Stomach (tissue), 9 donors: ENCODE results near the gene FBXO8. TPM values are rescaled to one million over a fixed set of nuclear protein-coding genes. Genes with fewer than 3 reads are reported as not detected.
"Not testable (repeated sequence)": the region's sequence is repeated elsewhere in the genome, so short reads cannot be mapped to it uniquely, and the experiment has no call there.

Experiments
- DNase-seq, 2 donors: peaks; one replicate each; pipeline versions ENCODE4 v3.0.0 to v3.0.0-alpha.2; 2013 to 2019
- H3K27ac ChIP-seq, 5 donors: fragments of 200-600 bp in 4 of 5; sonication (generic) in 4 of 5; one replicate each; pipeline ENCODE4 v1.5.1; 2013 to 2019; ENCODE audit warnings: mild to moderate bottlenecking in 1 of 5, moderate library complexity in 1 of 5
- H3K27me3 ChIP-seq, 3 donors: fragments of 200-600 bp; sonication (generic); one replicate each; pipeline ENCODE4 v1.5.1; 2017 to 2019; ENCODE audit warnings: mixed run types in 1 of 3
- H3K36me3 ChIP-seq, 4 donors: fragments of 200-600 bp; sonication (generic); 1 replicate in 3 of 4; 2 replicates in 1 of 4; pipeline ENCODE4 v1.5.1; 2016 to 2019
- H3K4me1 ChIP-seq, 4 donors: fragments of 200-600 bp; sonication (generic); one replicate each; pipeline ENCODE4 v1.5.1; 2016 to 2019
- H3K4me3 ChIP-seq, 4 donors: fragments of 200-600 bp; sonication (generic) in 3 of 4; one replicate each; pipeline ENCODE4 v1.5.1; 2016 to 2019; ENCODE audit warnings: mild to moderate bottlenecking in 1 of 4
- H3K9me3 ChIP-seq, 4 donors: fragments of 200-600 bp; sonication (generic); one replicate each; pipeline ENCODE4 v1.5.1; 2016 to 2019
- EP300 ChIP-seq: sonication (generic); formaldehyde crosslinking; IDR thresholded peaks from one replicate; pipeline ENCODE4 v1.6.1; 2017; ENCODE audit warnings: antibody characterized with exemption
- POLR2A ChIP-seq, 4 donors: fragments of 450-650 bp; IDR thresholded peaks; one replicate each; pipeline ENCODE4 v1.6.1; 2016; ENCODE audit warnings: antibody characterized with exemption in 4 of 4, control low read depth in 2 of 4, mild to moderate bottlenecking in 1 of 4, moderate library complexity in 1 of 4
- POLR2AphosphoS5 ChIP-seq, 3 donors: sonication (generic); formaldehyde crosslinking; IDR thresholded peaks; one replicate each; pipeline ENCODE4 v1.6.1; 2016; ENCODE audit warnings: antibody characterized with exemption in 3 of 3
- WGBS, 5 donors: extraction: QIAGEN DNeasy Blood & Tissue Kit in 3 of 5; methylation state at CpG; one replicate each; pipeline versions ENCODE4 v1.1.5 to v1.1.7; 2013 to 2018; 5-methylcytosine and 5-hydroxymethylcytosine counted together
- intact Hi-C: fragments of 100-400 bp; cut with DNase I; formaldehyde crosslinking; loops from one replicate; pipeline ENCODE4 v1.15.1; 2023; ENCODE audit warnings: low total_unique reads
- polyA plus RNA-seq, 3 donors: library from polyadenylated mRNA; stranded (reverse); fragments of 200-250 nt; gene quantifications; one replicate each; pipeline ENCODE4 v1.2.3, GENCODE V29; 2013
- total RNA-seq, 5 donors: library from RNA; depleted of rRNA; stranded (reverse); fragments of >200 nt; gene quantifications; one replicate each; pipeline versions ENCODE4 v1.1.0 to v1.2.3, GENCODE V29; 2014 to 2016
- TF ChIP-seq, protein P1 (sequence below), 7 experiments: fragments of 450-650 bp in 4 of 7; fragments of 200-600 bp in 3 of 7; sonication (generic) in 3 of 7; IDR thresholded peaks; one replicate each; pipeline ENCODE4 v1.5.1; 2016 to 2019; ENCODE audit warnings: antibody characterized with exemption in 7 of 7, control low read depth in 2 of 7, mild to moderate bottlenecking in 1 of 7
- donor health status: healthy with polysubstance abuse.
- donor health status: Bipolar disorder and iron deficiency.
- donor health status: healthy.

The FBXO8 gene
- total and polyA plus RNA-seq, 8 donors, result 13.3 to 104 (median 23.3) TPM

GRCh38 chr4:174303687-174304086, 20.2 kb upstream of the FBXO8 start:
- DNase-seq, result no peak
- intact Hi-C loops, result no loop called here
- H3K9me3 ChIP-seq, result no peaks in the 10 kb centered on the region
- H3K4me1 ChIP-seq, result no peaks in the 10 kb centered on the region
- no peaks in the 10 kb centered on the region for H3K27me3 ChIP-seq
- no peak overlapping the region for H3K27ac ChIP-seq
- H3K4me3 ChIP-seq, result no peak overlapping the region
- peaks cover 3 to 85% (median 78%) of the 10 kb centered on the region in 4 donors for H3K36me3 ChIP-seq
- TF ChIP-seq EP300, result no peak
- TF ChIP-seq POLR2AphosphoS5 (IDR thresholded peaks at IDR 0.05), result no peak
- WGBS, 5 donors, result 93 to 98% (median 96%) methylated on average over 1 of the region's 1 CpG

DNA sequence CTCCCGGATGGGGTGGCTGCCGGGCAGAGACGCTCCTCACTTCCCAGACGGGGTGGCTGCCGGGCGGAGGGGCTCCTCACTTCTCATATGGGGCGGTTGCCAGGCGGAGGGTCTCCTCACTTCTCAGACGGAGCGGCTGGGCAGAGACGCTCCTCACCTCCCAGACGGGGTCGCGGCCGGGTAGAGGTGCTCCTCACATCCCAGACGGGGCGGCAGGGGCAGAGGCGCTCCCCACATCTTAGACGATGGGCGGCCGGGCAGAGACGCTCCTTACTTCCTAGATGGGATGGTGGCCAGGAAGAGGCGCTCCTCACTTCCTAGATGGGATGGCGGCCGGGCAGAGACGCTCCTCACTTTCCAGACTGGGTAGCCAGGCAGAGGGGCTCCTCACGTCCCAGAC, 11.7 kb upstream of the FBXO8 start:
- H3K27me3 ChIP-seq, DNase-seq, intact Hi-C loops, H3K4me1 ChIP-seq, H3K27ac ChIP-seq, H3K4me3 ChIP-seq: not testable (repeated sequence)
- peaks cover 5 to 30% (median 24%) of the 10 kb centered on the region in 4 donors for H3K36me3 ChIP-seq
- H3K9me3 ChIP-seq, result peaks cover 0 to 16% (median 9%) of the 10 kb centered on the region in 4 donors
- WGBS, 5 donors, result 96 to 98% (median 98%) methylated on average over 16 to 26 of the region's 27 CpGs; no CpG with 5 or more reads in 2 of the 5 donors

- intact Hi-C loops, H3K27me3 ChIP-seq, DNase-seq, H3K4me1 ChIP-seq, H3K4me3 ChIP-seq, H3K27ac ChIP-seq: not testable (repeated sequence)
- peaks cover 0 to 16% (median 9%) of the 10 kb centered on the region in 4 donors for H3K9me3 ChIP-seq
- 91 to 98% (median 95%) methylated on average over 7 to 30 of the region's 30 CpGs; no CpG with 5 or more reads in 2 of the 5 donors for WGBS, 5 donors
- H3K36me3 ChIP-seq, result peaks cover 3 to 25% (median 19%) of the 10 kb centered on the region in 4 donors
Observed at GRCh38 chr4:174294641-174295040, 11.2 kb upstream of the FBXO8 start.

- TF ChIP-seq POLR2A (IDR thresholded peaks at IDR 0.05) (no peak), EP300 (no peak), POLR2AphosphoS5 (IDR thresholded peaks at IDR 0.05) (no peak)
- TF ChIP-seq, protein P1, sequence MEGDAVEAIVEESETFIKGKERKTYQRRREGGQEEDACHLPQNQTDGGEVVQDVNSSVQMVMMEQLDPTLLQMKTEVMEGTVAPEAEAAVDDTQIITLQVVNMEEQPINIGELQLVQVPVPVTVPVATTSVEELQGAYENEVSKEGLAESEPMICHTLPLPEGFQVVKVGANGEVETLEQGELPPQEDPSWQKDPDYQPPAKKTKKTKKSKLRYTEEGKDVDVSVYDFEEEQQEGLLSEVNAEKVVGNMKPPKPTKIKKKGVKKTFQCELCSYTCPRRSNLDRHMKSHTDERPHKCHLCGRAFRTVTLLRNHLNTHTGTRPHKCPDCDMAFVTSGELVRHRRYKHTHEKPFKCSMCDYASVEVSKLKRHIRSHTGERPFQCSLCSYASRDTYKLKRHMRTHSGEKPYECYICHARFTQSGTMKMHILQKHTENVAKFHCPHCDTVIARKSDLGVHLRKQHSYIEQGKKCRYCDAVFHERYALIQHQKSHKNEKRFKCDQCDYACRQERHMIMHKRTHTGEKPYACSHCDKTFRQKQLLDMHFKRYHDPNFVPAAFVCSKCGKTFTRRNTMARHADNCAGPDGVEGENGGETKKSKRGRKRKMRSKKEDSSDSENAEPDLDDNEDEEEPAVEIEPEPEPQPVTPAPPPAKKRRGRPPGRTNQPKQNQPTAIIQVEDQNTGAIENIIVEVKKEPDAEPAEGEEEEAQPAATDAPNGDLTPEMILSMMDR (IDR thresholded peaks at IDR 0.05), result no peak
- DNase-seq, result no peak
- Histone ChIP-seq H3K36me3 (peaks cover 3 to 18% (median 12%) of the 10 kb centered on the region in 4 donors), H3K4me3 (no peak overlapping the region), H3K27me3 (no peaks in the 10 kb centered on the region), H3K4me1 (no peaks in the 10 kb centered on the region), H3K9me3 (peaks cover 0 to 16% (median 9%) of the 10 kb centered on the region in 4 donors), H3K27ac (no peak overlapping the region)
- intact Hi-C loops, result no loop called here
- WGBS, 5 donors, result 92 to 100% (median 97%) methylated on average over 2 of the region's 2 CpGs
Observed at GRCh38 chr4:174292473-174292872, 9.0 kb upstream of the FBXO8 start.

DNA sequence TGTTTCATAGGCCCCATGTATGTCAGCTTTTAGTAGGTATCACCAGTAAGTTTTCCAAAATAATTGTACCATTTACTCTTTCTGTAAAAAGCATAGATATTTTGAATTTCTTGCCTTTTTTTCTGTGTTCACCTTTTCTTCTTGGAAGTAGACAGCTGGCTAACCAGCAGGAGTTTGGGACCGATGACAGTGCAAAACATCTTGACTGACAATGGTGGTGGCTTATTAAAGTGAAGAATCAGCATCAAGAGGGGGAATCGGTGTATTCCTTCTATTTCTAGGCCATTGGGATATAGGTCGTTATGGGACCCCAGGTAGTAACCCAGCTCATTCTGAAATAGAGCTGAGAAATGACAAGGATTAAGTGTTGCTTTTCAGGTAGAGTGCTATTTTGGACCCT, 3.4 kb upstream of the FBXO8 start:
- H3K4me1 ChIP-seq, result peaks cover 12 to 35% (median 23%) of the 10 kb centered on the region in 4 donors
- no peak for TF ChIP-seq POLR2AphosphoS5 (IDR thresholded peaks at IDR 0.05)
- no peak for TF ChIP-seq EP300
- no peak for TF ChIP-seq POLR2A (IDR thresholded peaks at IDR 0.05)
- TF ChIP-seq, protein P1 (IDR thresholded peaks at IDR 0.05), result no peak
- H3K4me3 ChIP-seq, result no peak overlapping the region
- intact Hi-C loops, result no loop called here
- no peak for DNase-seq
- H3K27me3 ChIP-seq, result no peaks in the 10 kb centered on the region
- H3K36me3 ChIP-seq, result peaks cover 0 to 4% (median 1%) of the 10 kb centered on the region in 4 donors
- 94 to 100% (median 97%) methylated on average over 3 of the region's 3 CpGs for WGBS, 5 donors
- peaks cover 0 to 2% (median 1%) of the 10 kb centered on the region in 4 donors for H3K9me3 ChIP-seq
- H3K27ac ChIP-seq, result no peak overlapping the region

DNA sequence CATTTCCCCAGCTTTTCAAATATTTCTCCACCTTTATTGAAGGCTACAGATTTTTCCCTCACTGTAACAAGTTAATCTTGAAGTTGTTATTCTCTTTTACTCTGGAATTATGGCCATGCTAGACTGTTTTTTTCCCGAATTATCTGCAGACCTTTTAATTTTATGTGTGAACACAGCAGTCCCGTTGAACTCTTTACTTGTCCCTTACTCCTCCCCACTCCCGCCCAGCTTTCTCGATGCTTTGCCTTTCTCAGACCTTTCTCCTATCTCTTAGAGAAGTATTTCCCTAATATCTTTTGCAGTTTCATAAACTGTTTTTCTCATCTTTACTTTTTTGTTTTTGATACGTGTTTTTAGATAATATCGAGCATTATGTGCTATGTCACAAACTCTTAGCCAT, 1.0 kb upstream of the FBXO8 start:
- Histone ChIP-seq H3K4me3 (peak overlapping the region; percentile 73 to 86 (median 74)), H3K36me3 (no peaks in the 10 kb centered on the region), H3K4me1 (peaks cover 12 to 56% (median 37%) of the 10 kb centered on the region in 4 donors), H3K27ac (peak overlapping the region in 4 of 5 donors; percentile 96 to 99 (median 97)), H3K9me3 (no peaks in the 10 kb centered on the region), H3K27me3 (no peaks in the 10 kb centered on the region)
- intact Hi-C loops, result no loop called here
- 7 to 13% (median 10%) methylated on average over 6 of the region's 6 CpGs for WGBS, 5 donors
- no peak for TF ChIP-seq POLR2A (IDR thresholded peaks at IDR 0.05)
- TF ChIP-seq EP300, result no peak
- TF ChIP-seq, protein P1 (IDR thresholded peaks at IDR 0.05), result no peak
- TF ChIP-seq POLR2AphosphoS5 (IDR thresholded peaks at IDR 0.05), result no peak
- DNase-seq, result no peak
